Right forelimb (tissue), 1 donor: Measurements from ENCODE around the gene NAPSA.
"Not testable (repeated sequence)": the region's sequence is repeated elsewhere in the genome, so short reads cannot be mapped to it uniquely, and the experiment has no call there.

ENCODE experiments used
- DNase-seq: peaks from one replicate; pipeline ENCODE4 v3.0.0-alpha.2; 2018

Gene NAPSA

DNA sequence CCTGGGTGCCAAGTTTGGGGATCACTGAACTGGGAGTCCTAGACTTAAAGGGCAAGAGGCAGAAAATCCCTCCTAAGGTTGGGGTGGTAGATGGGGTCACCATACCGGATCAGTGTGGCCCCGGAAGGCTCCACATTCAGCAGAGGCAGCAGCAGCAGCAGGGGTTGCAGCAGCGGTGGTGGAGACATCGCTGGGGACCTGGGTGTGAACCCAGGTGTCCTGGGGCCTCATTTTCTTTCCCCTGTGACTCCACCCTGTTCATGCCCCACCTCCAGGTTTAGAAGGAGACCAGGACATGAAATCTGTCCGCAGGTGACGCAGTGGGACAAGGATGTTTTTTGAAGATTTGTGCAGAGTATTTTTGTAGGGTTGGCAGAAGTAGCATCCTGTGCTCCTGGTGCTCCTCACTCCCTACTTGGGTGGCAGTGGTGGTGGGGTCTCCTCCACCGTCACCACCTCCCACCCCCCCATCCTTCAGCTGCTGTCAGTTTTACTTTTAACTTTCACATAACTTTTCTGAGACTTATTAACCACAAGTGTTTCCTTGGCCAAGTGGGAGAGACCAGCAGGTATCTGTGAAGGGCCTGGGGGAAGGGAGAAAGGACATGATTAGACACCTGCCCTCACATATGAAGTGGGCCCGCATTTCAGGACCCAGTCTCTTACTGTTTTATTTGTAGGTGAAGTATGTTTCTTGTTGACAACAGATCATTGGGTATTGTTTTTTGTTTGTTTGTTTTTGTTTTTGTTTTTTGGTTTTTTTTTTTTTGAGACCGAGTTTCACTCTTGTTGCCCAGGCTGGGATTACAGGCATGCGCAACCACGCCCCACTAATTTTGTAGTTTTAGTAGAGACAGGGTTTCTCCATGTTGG is at the start of gene NAPSA:
Gene NAPSA, minus strand, starts transcription at position 206 of the 873 bp plus-strand sequence. Its CDS starts 18 bp downstream, at position 188.
- DNase-seq, result no peak

- no peak for DNase-seq
These were observed 48.1 kb upstream of the NAPSA start for GRCh38 chr19:50413531-50413930.

- no peak for DNase-seq
These were observed 47.7 kb upstream of the NAPSA start for GRCh38 chr19:50413096-50413495.

- DNase-seq, result no peak
These were observed 47.0 kb upstream of the NAPSA start for GRCh38 chr19:50412419-50412818.

DNA sequence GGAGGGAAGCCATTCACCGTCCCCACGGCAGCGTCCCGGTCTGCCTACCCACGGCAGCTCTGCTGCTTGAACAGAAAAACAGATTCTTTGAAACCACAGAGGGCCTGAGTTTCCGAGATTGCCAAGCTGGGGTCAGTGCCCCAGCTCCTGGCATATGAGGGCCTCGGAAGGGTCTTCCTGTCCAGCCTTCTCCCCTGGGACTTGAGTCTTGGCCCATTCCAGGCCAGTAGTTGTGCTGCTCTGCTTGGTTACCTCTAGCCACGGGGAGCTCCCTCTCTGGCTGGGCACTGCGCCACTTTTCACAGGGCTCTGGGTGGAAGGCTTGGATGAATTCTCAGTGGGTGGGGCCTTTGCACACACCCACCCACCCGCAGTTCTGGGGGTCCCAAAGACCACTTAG is 44.7 kb upstream of the NAPSA start:
- no peak for DNase-seq

- no peak for DNase-seq
These were observed 43.9 kb upstream of the NAPSA start for GRCh38 chr19:50409347-50409746.

DNA sequence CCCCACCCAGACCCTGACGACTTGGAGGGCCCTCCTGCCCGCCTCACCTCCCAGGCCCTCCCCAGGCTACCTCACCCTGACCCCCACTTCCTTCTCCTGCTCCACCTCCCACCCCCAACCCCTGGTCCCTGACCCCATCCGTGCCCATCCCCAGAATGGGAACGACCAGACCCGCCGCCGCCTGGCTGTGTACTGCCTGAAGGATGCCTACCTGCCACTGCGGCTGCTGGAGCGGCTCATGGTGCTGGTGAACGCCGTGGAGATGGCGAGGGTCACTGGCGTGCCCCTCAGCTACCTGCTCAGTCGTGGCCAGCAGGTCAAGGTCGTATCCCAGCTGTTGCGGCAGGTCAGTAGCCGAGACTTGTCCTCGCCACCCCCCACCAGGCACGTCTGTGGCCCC is 41.4 kb upstream of the NAPSA start:
- no peak for DNase-seq

DNA sequence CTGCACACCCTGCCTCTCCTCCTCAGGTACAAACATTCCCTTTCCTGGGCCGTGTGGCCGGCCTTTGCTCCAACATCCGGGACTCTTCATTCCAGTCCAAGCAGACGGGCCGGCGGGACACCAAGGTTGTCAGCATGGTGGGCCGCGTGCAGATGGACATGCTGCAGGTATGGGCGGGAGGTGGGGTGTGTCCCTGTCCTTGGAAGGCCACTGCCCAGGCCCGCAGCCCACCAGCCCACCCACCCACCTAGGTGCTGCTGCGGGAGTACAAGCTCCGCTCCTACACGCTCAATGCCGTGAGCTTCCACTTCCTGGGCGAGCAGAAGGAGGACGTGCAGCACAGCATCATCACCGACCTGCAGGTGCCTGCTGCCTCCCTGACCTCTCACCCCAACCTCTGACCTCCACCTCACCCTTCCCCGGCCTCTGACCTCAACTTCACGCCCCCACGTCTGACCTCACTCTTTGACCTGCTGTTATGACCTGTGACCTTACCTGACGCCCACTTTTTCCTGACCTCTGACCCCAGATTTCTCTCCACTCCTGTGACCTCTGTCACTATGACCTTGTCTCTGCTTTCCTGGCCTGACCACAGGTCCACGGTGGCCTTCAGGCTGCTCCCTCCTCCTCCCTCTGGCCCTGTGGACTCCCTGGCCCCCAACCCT is 40.8 kb upstream of the NAPSA start:
- no peak for DNase-seq

DNA sequence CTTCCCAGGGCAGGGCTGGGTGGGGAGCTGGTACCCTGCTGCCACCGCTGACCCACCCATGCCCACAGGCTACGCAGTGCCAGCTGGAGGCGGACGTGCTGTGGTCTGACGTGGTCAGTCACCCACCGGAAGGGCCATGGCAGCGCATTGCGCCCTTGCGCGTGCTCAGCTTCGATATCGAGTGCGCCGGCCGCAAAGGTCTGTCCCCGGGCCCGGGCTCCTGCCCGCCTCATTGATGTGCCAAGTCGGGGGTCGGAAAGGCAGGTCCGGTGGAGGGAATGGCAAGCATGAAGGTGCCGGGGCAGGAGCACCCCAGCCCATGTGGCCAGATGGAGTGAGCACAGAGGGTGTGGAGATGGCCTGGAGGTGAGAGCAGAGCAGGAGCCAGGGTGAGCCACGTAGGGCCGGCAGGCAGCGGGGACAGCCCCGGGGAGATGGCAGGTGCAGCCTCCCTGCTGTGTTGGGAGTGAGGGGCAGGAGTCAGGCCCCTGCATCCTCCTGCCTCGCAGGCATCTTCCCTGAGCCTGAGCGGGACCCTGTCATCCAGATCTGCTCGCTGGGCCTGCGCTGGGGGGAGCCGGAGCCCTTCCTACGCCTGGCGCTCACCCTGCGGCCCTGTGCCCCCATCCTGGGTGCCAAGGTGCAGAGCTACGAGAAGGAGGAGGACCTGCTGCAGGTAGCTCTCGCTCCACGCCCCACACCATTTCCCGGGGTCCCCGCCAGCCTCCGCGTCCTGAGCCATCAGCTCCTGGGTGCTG is 37.3 kb upstream of the NAPSA start:
- no peak for DNase-seq

DNA sequence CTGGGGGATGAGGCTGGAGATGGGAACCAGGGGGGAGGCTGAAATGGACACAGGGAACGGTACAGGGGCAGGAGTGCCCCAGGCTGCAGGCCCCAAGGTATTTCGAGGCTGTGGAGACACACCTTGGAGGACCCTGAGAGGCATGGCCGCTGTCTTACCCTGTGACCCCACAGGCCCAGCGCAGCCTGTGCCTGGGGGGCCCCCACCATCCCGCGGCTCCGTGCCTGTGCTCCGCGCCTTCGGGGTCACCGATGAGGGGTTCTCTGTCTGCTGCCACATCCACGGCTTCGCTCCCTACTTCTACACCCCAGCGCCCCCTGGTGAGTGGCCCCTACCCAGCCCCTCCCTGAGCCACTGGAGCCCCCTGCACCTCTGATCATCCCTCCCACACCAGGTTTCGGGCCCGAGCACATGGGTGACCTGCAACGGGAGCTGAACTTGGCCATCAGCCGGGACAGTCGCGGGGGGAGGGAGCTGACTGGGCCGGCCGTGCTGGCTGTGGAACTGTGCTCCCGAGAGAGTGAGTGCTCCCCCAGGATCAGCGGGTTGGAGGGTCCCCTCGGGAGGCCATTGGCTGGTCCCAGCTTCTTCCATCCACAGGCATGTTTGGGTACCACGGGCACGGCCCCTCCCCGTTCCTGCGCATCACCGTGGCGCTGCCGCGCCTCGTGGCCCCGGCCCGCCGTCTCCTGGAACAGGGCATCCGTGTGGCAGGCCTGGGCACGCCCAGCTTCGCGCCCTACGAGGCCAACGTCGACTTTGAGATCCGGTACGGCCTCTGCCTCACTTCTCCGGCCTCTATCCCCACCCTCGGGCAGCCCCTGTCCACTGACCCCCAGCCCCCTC is 36.4 kb upstream of the NAPSA start:
- DNase-seq, result no peak

DNA sequence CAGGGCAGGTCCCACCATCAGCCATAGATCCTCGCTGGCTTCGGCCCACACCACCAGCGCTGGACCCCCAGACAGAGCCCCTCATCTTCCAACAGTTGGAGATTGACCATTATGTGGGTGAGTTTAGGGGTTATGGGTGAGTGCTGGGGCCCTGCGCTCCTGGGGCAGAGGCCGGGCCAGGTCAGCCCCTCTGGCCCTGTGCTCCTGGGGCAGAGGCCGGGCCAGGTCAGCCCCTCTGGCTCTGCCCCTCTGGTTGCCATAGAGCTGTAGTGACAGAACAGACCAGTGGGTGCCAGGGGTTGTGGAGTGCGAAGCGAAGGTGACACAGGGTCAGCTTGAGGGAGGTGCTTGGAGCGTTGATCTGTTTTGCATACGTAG is 33.9 kb upstream of the NAPSA start:
- DNase-seq, result no peak

DNA sequence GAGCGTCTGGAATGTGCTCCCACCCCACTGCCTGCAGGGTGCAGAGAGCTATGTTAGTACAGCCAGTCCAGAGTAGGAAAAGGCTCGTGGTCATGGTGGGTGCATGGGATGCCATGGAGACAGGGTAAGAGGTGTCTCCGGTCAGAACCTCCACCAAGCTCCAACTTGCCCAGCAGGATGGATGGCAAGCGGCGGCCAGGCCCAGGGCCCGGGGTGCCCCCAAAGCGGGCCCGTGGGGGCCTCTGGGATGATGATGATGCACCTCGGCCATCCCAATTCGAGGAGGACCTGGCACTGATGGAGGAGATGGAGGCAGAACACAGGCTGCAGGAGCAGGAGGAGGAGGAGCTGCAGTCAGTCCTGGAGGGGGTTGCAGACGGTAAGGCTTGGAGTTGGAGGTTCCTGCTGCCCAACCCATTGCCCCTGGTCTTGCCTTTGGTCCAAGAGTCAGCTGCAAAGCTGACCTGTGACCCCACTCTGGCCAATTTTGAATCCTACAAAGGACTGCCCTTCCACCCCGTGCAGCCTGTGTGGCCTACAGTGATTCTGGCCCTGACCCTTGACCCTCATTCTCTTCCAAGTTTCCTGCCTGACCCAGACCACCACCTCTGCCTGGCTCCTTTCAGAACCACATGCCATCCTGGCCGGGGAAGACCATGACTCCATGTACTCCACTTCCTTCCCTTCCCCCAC is 33.4 kb upstream of the NAPSA start:
- no peak for DNase-seq

DNA sequence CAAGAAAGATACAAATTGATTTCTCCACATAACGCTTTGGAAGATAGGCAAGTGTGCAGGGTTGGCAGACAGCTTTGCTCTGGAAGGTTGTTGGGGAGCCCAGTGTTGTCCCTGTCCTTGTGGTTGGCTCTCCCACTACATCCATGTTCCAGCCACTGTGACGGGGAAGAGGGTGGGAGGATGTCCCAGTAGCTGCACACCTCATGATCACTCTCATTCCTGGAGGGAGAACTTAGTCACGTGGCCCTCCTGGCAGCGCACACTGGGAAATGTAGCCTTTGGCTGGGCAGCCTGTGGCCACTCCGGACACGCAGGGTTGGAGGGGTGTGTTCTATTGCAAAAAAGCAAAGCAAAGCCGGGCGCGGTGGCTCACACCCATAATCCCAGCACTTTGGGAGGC is 28.6 kb upstream of the NAPSA start:
- DNase-seq, result no peak

DNA sequence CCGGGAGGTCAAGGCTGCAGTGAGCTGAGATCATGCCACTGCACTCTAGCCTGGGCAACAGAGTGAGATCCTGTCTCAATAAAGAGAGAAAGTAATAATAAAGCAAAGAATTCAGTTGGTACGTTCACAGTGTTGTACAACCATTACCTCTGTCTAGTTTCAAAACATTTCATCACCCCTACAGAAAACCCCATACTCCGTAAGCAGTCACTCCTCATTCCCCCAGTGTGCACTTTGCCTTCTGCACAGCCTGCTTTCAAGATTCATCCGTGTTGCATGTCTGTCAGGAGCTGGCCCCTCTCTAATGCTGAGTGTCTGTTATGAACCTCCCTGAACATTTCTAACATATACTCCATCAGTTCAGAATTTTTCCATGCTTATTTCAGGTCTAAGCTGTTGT is 28.1 kb upstream of the NAPSA start:
- DNase-seq, result no peak

DNA sequence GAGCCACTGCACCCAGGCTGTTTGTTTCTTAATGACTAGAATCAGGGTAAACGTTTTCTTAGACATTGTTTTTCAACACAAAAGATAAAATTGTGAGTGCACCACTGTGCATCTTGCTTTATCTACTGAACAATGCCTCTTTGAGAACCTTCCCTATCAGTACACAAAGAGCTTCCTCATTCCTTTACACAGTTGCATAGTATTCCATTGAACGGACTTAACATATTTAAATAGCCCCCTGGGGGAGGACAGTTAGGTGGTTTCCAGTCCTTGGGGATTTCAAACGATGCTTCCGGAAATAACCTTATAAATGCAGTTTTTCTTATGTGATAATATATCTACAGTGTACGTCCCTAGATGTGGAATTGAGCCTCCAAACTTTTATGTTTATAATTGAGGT is 27.3 kb upstream of the NAPSA start:
- no peak for DNase-seq

DNA sequence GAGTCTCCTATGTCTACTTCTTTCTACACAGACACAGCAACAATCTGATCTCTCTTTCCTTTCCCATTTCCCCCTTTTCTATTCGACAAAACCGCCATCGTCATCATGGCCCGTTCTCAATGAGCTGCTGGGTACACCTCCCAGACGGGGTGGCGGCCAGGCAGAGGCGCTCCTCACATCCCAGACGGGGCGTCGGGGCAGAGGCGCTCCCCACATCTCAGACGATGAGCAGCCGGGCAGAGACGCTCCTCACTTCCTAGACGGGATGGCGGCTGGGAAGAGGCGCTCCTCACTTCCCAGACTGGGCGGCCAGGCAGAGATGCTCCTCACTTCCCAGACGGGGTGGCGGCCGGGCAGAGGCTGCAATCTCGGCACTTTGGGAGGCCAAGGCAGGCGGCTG is 25.5 kb upstream of the NAPSA start:
- not testable (repeated sequence) for DNase-seq

DNA sequence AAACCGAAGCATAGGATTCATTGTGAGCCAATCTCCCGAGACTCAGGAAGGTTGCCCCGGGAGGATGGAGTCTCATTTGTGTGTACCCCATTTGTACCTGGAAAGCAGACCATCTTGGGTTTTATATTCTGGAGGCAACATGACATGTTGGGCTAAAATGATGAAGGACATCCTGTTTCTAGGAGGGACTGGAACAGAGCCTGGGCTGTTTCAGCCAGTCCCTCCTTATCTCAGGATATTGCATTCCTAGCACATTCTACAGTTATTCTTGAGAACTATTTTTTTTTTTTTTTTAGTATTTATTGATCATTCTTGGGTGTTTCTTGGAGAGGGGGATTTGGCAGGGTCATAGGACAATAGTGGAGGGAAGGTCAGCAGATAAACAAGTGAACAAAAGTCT is 24.9 kb upstream of the NAPSA start:
- DNase-seq, result not testable (repeated sequence)

GRCh38 chr19:50387868-50388245 is 22.4 kb upstream of the NAPSA start:
- no peak for DNase-seq

DNA sequence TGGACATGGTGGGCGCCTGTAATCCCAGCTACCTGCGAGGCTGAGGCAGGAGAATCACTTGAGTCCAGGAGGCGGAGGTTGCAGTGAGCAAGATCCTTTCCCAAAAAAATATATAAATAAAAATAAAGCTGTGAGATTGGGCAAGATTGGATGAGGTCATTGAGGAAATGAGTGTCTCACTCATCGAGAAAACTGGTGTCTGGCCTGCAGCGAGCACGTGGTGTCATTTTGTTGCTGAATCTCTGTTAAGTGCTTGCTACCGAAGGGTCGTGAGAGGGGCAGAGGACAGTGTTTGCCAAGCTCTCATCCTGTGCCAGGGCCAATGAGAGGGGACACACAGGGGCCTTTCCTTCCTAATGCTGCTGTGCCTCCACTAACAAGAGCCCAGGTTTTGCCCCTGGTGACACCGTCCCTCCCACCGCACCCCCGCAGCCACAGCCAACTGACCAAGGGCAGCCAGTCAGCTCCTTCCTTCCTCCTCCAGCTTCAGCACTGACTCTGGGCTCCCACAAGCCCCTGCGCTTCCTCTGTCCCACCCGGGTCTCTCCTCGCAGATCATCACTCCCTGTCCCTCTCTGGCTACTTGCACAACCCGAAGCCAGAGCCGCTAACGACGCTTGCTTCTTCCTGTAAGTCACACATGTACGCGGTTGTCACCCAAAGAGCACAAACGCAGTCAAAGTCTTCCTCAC is 21.9 kb upstream of the NAPSA start:
- DNase-seq, result no peak

- DNase-seq, result no peak
These were observed 19.5 kb upstream of the NAPSA start for GRCh38 chr19:50384685-50385535.
